ENCODE results near the gene STARD5. TPM values are rescaled to one million over a fixed set of nuclear protein-coding genes. Genes with fewer than 3 reads are reported as not detected.

Gene STARD5
- total and polyA plus RNA-seq, 2 donors (not counting 1 experiment from before 2014, with no cell fraction given): 15.7 to 19.9 TPM

GRCh38 chr15:81301385-81301784 is 22.6 kb downstream of the STARD5 start:
- WGBS (ENCODE audit: insufficient coverage): 70% methylated on average over 3 of the region's 4 CpGs
- H3K27me3 Mint-ChIP-seq: no peaks in the 10 kb centered on the region
- Histone ChIP-seq H3K4me1 (ENCODE audit: control insufficient read depth in 2 of 2, insufficient read depth in 2 of 2, low read length in 2 of 2) (peaks cover 66 to 91% of the 10 kb centered on the region in 2 donors), H3K4me2 (replicated peaks; ENCODE audit: low read depth, low read length, poor library complexity, severe bottlenecking) (peak overlapping the region; percentile 93), H3K79me2 (ENCODE audit: control insufficient read depth, insufficient read depth, low read length) (peaks cover 97% of the 10 kb centered on the region), H2AFZ (ENCODE audit: insufficient read depth, low read depth, low read length, poor library complexity, severe bottlenecking) (no peak overlapping the region), H3K27ac (ENCODE audit: low read length in 2 of 2) (peak overlapping the region; percentile 95 to 98), H3K36me3 (replicated peaks in 1 of 2; ENCODE audit: control extremely low read depth in 1 of 2, control insufficient read depth in 1 of 2, extremely low read depth in 1 of 2, insufficient read depth in 2 of 2, low read length in 1 of 2) (peaks cover 22 to 93% of the 10 kb centered on the region in 2 experiments), H4K20me1 (ENCODE audit: control insufficient read depth, insufficient read depth, low read length, poor library complexity, severe bottlenecking) (peaks cover 72% of the 10 kb centered on the region), H3K9ac (ENCODE audit: low read length) (peak overlapping the region; percentile 95), H3K4me3 (ENCODE audit: control extremely low read depth in 1 of 5, extremely low read depth in 1 of 5, insufficient read depth in 1 of 5, low read depth in 2 of 5, low read length in 4 of 5) (peak overlapping the region; percentile 79 to 100 (median 87)), H3K9me3 (ENCODE audit: control extremely low read depth in 1 of 3, control insufficient read depth in 2 of 3, insufficient read depth in 1 of 3, low read length in 2 of 3) (no peaks in the 10 kb centered on the region), H3K27me3 (replicated peaks in 1 of 4; ENCODE audit: control extremely low read depth in 1 of 4, control insufficient read depth in 3 of 4, insufficient read depth in 4 of 4, low read length in 3 of 4) (no peaks in the 10 kb centered on the region)
- TF ChIP-seq EZH2 (IDR thresholded peaks at IDR 0.05; ENCODE audit: borderline replicate concordance, insufficient read depth, low read depth, low read length, poor library complexity, severe bottlenecking): no peak
- H3K27ac Mint-ChIP-seq: peak overlapping the region; percentile 98
- peak overlapping the region; percentile 100 for H3K4me3 Mint-ChIP-seq
- DNase-seq (no peak), ATAC-seq (ENCODE audit: low read depth) (no peak)
- no peaks in the 10 kb centered on the region for H3K9me3 Mint-ChIP-seq (ENCODE audit: insufficient read depth)
- ChIA-PET CTCF (interaction anchor here (0.8 to 6.2 kb wide), 13 partner anchors 9 to 35 kb away, joined by 3 to 46 read pairs (median 6); no protein-coding TSS in a partner anchor), POLR2A (interaction anchor here (0.8 to 6.5 kb wide), 6 partner anchors 8 to 26 kb away, joined by 3 to 60 read pairs (median 6); partner anchors contain the start of gene STARD5)
- intact Hi-C loops (cut with micrococcal nuclease): no loop called here
- H3K4me1 Mint-ChIP-seq: peaks cover 93% of the 10 kb centered on the region

- peak overlapping the region; percentile 98 for H3K27ac Mint-ChIP-seq
- H4K20me1 ChIP-seq (ENCODE audit: control insufficient read depth, insufficient read depth, low read length, poor library complexity, severe bottlenecking): peaks cover 56% of the 10 kb centered on the region
- peaks cover 22 to 85% of the 10 kb centered on the region in 2 experiments for H3K36me3 ChIP-seq (replicated peaks in 1 of 2; ENCODE audit: control extremely low read depth in 1 of 2, control insufficient read depth in 1 of 2, extremely low read depth in 1 of 2, insufficient read depth in 2 of 2, low read length in 1 of 2)
- peaks cover 95% of the 10 kb centered on the region for H3K4me1 Mint-ChIP-seq
- H3K4me3 Mint-ChIP-seq: peak overlapping the region; percentile 100
- no peak overlapping the region for H2AFZ ChIP-seq (ENCODE audit: insufficient read depth, low read depth, low read length, poor library complexity, severe bottlenecking)
- H3K27me3 Mint-ChIP-seq: no peaks in the 10 kb centered on the region
- TF ChIP-seq EZH2 (IDR thresholded peaks at IDR 0.05; ENCODE audit: borderline replicate concordance, insufficient read depth, low read depth, low read length, poor library complexity, severe bottlenecking): no peak
- no peak for TF ChIP-seq CTCF (IDR thresholded peaks at IDR 0.05)
- no peaks in the 10 kb centered on the region for H3K9me3 ChIP-seq (ENCODE audit: control extremely low read depth in 1 of 3, control insufficient read depth in 2 of 3, insufficient read depth in 1 of 3, low read length in 2 of 3)
- no peak for DNase-seq
- H3K4me3 ChIP-seq (ENCODE audit: control extremely low read depth in 1 of 5, extremely low read depth in 1 of 5, insufficient read depth in 1 of 5, low read depth in 2 of 5, low read length in 4 of 5): peak overlapping the region; percentile 79 to 100 (median 87)
- intact Hi-C loops (cut with micrococcal nuclease): no loop called here
- ATAC-seq (ENCODE audit: low read depth): no peak
- H3K79me2 ChIP-seq (ENCODE audit: control insufficient read depth, insufficient read depth, low read length): peaks cover 97% of the 10 kb centered on the region
- H3K4me2 ChIP-seq (replicated peaks; ENCODE audit: low read depth, low read length, poor library complexity, severe bottlenecking): peak overlapping the region; percentile 93
- no peaks in the 10 kb centered on the region for H3K9me3 Mint-ChIP-seq (ENCODE audit: insufficient read depth)
- ChIA-PET POLR2A (interaction anchor here (0.6 to 6.5 kb wide), 5 partner anchors 8 to 24 kb away, joined by 3 to 60 read pairs (median 12); partner anchors contain the start of gene STARD5), CTCF (interaction anchor here (0.8 to 5.8 kb wide), 6 partner anchors 10 to 100 kb away, joined by 3 to 34 read pairs (median 5); no protein-coding TSS in a partner anchor)
- H3K9ac ChIP-seq (ENCODE audit: low read length): peak overlapping the region; percentile 95
- H3K27me3 ChIP-seq (replicated peaks in 1 of 4; ENCODE audit: control extremely low read depth in 1 of 4, control insufficient read depth in 3 of 4, insufficient read depth in 4 of 4, low read length in 3 of 4): no peaks in the 10 kb centered on the region
- whole genome bisulfite sequencing (ENCODE audit: insufficient coverage): 16% methylated on average over 14 of the region's 14 CpGs
- H3K4me1 ChIP-seq (ENCODE audit: control insufficient read depth in 2 of 2, insufficient read depth in 2 of 2, low read length in 2 of 2): peaks cover 66 to 91% of the 10 kb centered on the region in 2 donors
- peak overlapping the region; percentile 95 to 98 for H3K27ac ChIP-seq (ENCODE audit: low read length in 2 of 2)
These were observed 24.2 kb downstream of the STARD5 start for GRCh38 chr15:81299630-81300273.

All from B cell (primary cell).